ENCODE data around the gene RFX4.
"Not testable (repeated sequence)": the region's sequence is repeated elsewhere in the genome, so short reads cannot be mapped to it uniquely, and the experiment has no call there.

The RFX4 gene

DNA sequence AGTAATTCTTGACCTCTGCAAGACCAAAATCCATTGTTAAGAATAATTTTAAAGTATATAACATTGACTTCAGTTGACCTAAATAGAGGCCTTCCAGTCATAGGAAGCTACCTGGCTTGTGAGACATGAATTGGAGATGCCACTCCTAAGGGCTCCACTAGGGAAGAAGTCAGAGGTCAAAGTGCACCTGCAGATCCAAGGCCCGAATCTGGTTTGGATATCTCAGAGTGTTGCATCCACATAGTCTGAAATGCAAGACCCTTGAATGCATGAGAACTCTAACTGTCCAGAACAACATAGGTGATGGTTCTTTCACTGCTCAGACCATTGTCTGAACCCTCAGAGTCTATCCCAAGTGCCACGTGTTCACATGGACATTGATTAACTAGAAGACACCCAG, 22.4 kb downstream of the RFX4 start:
- no peak for DNase-seq (ENCODE audit: extremely low read depth, low read depth)
- TF ChIP-seq, protein P1, sequence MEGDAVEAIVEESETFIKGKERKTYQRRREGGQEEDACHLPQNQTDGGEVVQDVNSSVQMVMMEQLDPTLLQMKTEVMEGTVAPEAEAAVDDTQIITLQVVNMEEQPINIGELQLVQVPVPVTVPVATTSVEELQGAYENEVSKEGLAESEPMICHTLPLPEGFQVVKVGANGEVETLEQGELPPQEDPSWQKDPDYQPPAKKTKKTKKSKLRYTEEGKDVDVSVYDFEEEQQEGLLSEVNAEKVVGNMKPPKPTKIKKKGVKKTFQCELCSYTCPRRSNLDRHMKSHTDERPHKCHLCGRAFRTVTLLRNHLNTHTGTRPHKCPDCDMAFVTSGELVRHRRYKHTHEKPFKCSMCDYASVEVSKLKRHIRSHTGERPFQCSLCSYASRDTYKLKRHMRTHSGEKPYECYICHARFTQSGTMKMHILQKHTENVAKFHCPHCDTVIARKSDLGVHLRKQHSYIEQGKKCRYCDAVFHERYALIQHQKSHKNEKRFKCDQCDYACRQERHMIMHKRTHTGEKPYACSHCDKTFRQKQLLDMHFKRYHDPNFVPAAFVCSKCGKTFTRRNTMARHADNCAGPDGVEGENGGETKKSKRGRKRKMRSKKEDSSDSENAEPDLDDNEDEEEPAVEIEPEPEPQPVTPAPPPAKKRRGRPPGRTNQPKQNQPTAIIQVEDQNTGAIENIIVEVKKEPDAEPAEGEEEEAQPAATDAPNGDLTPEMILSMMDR (IDR thresholded peaks at IDR 0.05; ENCODE audit: low read depth, low read length) = no peak

DNA sequence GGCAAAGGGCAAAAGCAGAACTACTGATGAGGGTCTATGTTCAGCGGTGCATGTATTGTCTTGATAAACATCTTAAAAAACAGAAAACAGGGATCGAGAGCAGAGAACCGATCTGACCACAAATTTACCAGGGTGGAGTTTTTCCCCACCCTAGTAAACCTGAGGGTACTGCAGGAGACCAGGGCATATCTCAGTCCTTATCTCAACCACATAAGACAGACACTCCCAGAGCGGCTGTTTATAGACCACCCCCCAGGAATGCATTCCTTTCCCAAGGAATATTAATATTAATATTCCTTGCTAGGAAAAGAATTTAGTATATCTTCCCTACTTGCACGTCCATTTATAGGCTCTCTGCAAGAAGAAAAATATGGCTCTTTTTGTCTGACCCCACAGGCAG, 37.8 kb downstream of the RFX4 start:
- DNase-seq (ENCODE audit: extremely low read depth, low read depth) = not testable (repeated sequence)

DNA sequence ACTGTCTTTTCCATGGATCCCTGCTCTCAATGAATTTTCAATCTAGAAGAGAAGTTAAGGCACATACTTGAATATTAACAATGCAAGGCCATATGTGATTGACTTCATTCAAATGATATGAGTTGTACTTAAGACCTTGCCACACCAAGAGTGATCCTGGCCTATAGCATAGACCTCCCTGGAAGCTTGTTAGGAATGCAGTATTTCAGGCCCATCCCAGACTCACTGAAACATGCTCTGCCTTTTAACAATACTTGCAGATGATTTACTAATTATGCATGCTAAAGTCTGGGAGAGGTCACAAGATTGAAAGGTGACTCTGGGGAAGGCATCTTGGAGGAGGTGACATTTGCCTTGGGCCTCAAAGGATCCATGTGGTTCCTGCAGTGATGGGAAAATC, 43.2 kb downstream of the RFX4 start:
- no peak for DNase-seq (ENCODE audit: extremely low read depth, low read depth)
- TF ChIP-seq, protein P1 (IDR thresholded peaks at IDR 0.05; ENCODE audit: low read depth, low read length) = no peak

DNA sequence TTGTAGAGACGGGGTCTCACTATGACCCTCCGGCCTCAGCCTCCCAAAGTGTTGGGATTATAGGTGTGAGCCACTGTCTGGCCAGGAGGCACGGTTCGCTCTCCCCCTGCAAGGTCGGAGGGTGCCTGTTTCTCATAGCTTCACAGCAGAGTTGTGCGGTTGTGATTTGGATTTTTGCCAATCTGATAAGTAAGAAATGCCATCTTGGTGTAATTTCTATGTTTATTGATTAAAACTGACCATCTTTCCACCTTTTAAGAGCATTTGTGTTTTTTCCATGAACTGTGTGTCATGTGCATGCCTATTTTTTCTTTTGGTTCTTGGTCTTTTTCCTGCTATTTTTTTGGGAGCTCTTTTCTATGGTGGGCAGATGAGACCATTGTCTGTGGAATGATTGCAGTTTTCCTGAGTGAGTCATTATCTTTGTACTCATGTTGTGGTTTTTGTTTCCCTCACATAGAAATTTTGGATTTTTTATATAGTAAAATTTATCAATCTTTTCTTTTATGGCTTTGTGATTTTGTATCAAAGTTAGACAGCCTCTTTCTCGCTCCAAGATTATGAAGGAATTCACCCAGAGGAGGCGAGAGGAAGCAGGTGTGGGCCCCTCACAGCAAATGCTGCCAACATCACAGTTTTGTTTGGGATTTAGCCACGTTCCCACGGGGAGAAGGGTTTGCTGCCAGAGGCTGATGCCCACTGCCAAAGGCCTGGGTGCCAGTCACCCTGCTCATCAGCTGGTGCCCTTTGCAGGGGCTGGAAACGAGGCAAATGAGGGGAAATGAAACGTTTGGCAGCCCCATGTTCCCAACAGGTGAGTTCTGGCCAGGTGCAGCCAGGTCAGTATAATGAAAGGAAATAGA, 47.2 kb downstream of the RFX4 start:
- no peak for DNase-seq (ENCODE audit: extremely low read depth, low read depth)
- TF ChIP-seq, protein P1 (IDR thresholded peaks at IDR 0.05; ENCODE audit: low read depth, low read length) = no peak

GRCh38 chr12:106631150-106631549, 48.3 kb downstream of the RFX4 start:
- no peak for DNase-seq (ENCODE audit: extremely low read depth, low read depth)
- TF ChIP-seq, protein P1 (IDR thresholded peaks at IDR 0.05; ENCODE audit: low read depth, low read length) = no peak

DNA sequence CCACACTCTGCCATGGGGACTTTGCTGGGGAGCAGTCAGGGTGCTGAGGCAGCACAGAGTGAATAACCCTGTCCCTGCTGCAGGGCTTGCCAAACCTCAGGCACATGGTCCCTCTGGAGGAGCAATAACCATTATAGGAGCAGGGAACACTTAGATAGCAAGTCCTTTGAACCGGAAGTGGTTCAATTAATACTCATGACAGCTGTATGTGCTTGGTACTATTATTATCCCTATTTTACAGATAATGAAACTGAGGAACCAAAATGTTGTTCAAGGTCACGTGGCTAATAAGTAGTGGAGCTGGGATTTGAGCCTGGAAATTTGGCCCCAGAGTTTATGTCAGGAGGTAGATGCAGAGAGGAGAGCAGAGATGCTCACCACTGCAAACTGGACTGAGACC, 49.0 kb downstream of the RFX4 start:
- no peak for DNase-seq (ENCODE audit: extremely low read depth, low read depth)
- TF ChIP-seq, protein P1 (IDR thresholded peaks at IDR 0.05; ENCODE audit: low read depth, low read length) = no peak

GRCh38 chr12:106632797-106633450, 50.1 kb downstream of the RFX4 start:
- no peak for DNase-seq (ENCODE audit: extremely low read depth, low read depth)
- TF ChIP-seq, protein P1 (IDR thresholded peaks at IDR 0.05; ENCODE audit: low read depth, low read length) = no peak
